CD4-positive, alpha-beta T cell treated with Interleukin-17A for 1 hour (primary cell): Measurements from ENCODE around the gene FGD1.
"Not testable (repeated sequence)": the region's sequence is repeated elsewhere in the genome, so short reads cannot be mapped to it uniquely, and the experiment has no call there.

ENCODE experiments used
- DNase-seq: peaks from one replicate; pipeline ENCODE4 v3.0.0-alpha.2; 2020

FGD1 gene

GRCh38 chrX:54495814-54496516, at the start of gene FGD1:
TSS of gene FGD1 (minus strand) at chrX:54496234. CDS start at chrX:54495432, 802 bp downstream.
- DNase-seq: peak; percentile 38

GRCh38 chrX:54542239-54542638, 46.2 kb upstream of the FGD1 start:
- DNase-seq: not testable (repeated sequence)

GRCh38 chrX:54540289-54540688, 44.3 kb upstream of the FGD1 start:
- DNase-seq: no peak

GRCh38 chrX:54534271-54534670, 38.2 kb upstream of the FGD1 start:
- DNase-seq: no peak

GRCh38 chrX:54530357-54530900, 34.4 kb upstream of the FGD1 start:
- no peak for DNase-seq

- peak; percentile 88 for DNase-seq
Measured at GRCh38 chrX:54529552-54530356, 33.7 kb upstream of the FGD1 start, which contains the start of gene GNL3L. TSS of gene GNL3L (plus strand) at chrX:54530219. CDS start at chrX:54532567, 2,348 bp downstream.

GRCh38 chrX:54529151-54529550, 33.1 kb upstream of the FGD1 start:
- DNase-seq: no peak

- DNase-seq: no peak
Measured at GRCh38 chrX:54509400-54509799, 13.4 kb upstream of the FGD1 start.

- no peak for DNase-seq
Measured at GRCh38 chrX:54496936-54497335, 902 bp upstream of the FGD1 start.

- no peak for DNase-seq
Measured at GRCh38 chrX:54496517-54496852, 451 bp upstream of the FGD1 start.

GRCh38 chrX:54494989-54495813, 833 bp downstream of the FGD1 start:
- DNase-seq: no peak

GRCh38 chrX:54494166-54494988, 1.7 kb downstream of the FGD1 start:
- no peak for DNase-seq

GRCh38 chrX:54492340-54492739, 3.7 kb downstream of the FGD1 start:
- no peak for DNase-seq

- not testable (repeated sequence) for DNase-seq
Measured at GRCh38 chrX:54489819-54490218, 6.2 kb downstream of the FGD1 start.

GRCh38 chrX:54484666-54485065, 11.4 kb downstream of the FGD1 start:
- DNase-seq: no peak

GRCh38 chrX:54483946-54484345, 12.1 kb downstream of the FGD1 start:
- no peak for DNase-seq

- no peak for DNase-seq
Measured at GRCh38 chrX:54482839-54483593, 13.0 kb downstream of the FGD1 start.

GRCh38 chrX:54479136-54480111, 16.6 kb downstream of the FGD1 start:
- DNase-seq: no peak

- no peak for DNase-seq
Measured at GRCh38 chrX:54473993-54474859, 21.8 kb downstream of the FGD1 start.
